Testis (tissue), 2 donors: Measurements from ENCODE around the gene PCDHA7.

ENCODE experiments used
- POLR2A ChIP-seq: fragments of 450-650 bp; IDR thresholded peaks from one replicate; pipeline ENCODE4 v1.6.1; 2017; ENCODE audit warnings: antibody characterized with exemption, mild to moderate bottlenecking, moderate library complexity
- TF ChIP-seq, protein P1 (sequence below), 3 experiments: fragments of 450-650 bp in 2 of 3; fragments of 200-600 bp in 1 of 3; sonication (generic) in 1 of 3; IDR thresholded peaks; one replicate each; pipeline ENCODE4 v1.5.1; 2016 to 2019; ENCODE audit warnings: antibody characterized with exemption in 3 of 3, mild to moderate bottlenecking in 2 of 3, moderate library complexity in 1 of 3

- TF ChIP-seq, protein P1, sequence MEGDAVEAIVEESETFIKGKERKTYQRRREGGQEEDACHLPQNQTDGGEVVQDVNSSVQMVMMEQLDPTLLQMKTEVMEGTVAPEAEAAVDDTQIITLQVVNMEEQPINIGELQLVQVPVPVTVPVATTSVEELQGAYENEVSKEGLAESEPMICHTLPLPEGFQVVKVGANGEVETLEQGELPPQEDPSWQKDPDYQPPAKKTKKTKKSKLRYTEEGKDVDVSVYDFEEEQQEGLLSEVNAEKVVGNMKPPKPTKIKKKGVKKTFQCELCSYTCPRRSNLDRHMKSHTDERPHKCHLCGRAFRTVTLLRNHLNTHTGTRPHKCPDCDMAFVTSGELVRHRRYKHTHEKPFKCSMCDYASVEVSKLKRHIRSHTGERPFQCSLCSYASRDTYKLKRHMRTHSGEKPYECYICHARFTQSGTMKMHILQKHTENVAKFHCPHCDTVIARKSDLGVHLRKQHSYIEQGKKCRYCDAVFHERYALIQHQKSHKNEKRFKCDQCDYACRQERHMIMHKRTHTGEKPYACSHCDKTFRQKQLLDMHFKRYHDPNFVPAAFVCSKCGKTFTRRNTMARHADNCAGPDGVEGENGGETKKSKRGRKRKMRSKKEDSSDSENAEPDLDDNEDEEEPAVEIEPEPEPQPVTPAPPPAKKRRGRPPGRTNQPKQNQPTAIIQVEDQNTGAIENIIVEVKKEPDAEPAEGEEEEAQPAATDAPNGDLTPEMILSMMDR (IDR thresholded peaks at IDR 0.05): no peak
- TF ChIP-seq POLR2A: no peak
These were observed 39.3 kb upstream of the PCDHA7 start, which contains the start of gene PCDHA2 for GRCh38 chr5:140794595-140795258.
